ENCODE data around the gene ZNF414. TPM values are rescaled to one million over a fixed set of nuclear protein-coding genes. Genes with fewer than 3 reads are reported as not detected.
"Not testable (repeated sequence)": the region's sequence is repeated elsewhere in the genome, so short reads cannot be mapped to it uniquely, and the experiment has no call there.

ZNF414 gene, protein sequence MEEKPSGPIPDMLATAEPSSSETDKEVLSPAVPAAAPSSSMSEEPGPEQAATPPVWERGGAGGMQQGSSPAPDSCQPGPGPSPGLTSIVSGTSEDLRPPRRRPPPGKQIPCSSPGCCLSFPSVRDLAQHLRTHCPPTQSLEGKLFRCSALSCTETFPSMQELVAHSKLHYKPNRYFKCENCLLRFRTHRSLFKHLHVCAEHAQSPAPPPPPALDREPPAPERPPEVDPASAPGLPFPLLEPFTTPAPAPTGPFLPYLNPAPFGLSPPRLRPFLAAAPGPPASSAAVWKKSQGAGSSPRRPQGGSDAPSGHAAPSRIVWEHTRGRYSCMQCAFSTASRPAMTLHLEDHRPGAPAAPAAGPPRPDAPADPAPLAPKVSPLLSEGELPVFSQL
- total RNA-seq: 10 to 100 TPM; 19.8 to 24.1 TPM

DNA sequence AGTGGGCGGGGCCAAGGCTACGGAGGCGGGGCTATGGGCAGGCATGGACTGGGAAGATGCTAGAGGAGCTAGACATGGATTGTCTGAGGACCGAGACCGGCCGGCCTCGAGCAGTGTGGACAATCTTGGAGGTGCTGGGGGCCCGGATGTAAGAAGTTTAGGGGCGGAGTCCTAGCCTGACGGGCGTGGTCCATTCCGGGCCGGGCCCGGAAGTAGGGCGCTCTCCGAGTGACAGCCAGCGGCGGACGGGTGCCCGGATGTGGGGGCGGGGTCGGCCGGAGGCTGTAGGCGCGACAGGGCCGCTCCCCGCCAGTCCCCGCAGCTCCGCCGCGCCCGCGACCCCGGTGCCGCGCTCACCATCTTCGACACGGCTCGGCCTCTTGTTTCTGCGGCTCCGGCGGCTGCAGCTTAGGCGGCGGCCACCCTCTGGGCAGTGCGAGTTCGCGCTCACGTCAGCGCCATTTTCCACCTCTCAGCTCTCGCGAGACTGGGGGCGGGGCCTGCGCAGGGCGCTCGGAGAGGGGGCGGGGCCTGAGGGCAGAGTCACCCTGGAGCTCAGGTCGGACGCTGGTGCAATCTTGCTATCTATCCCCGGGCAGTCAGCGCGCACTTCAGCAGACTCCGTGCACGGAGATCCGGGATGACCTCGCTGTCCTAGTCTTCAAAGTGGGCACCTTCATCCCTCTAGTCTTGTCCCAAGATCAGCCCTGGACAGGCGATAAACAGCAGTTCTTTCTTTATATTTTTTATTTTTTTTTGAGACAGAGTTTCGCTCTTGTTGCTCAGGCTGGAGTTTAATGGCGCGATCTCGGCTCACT lies at the start of gene ZNF414:
Gene ZNF414 (minus strand): TSS at position 481 of the 818 bp plus-strand sequence. CDS start 121 bp downstream, at position 360.
- intact Hi-C loops (cut with micrococcal nuclease): loop anchor here (1.0 to 2.0 kb wide), 4 partner anchors 69 to 319 kb away; partner anchors contain the start of genes HNRNPM, MBD3L1, NDUFA7 and RAB11B
- peaks cover 2% of the 10 kb centered on the region for H3K36me3 Mint-ChIP-seq (ENCODE audit: low read depth)
- no peaks in the 10 kb centered on the region for H3K27me3 Mint-ChIP-seq (ENCODE audit: low read depth)
- DNase-seq: peak; percentile 98
- H3K4me1 Mint-ChIP-seq (ENCODE audit: low read depth): peaks cover 47% of the 10 kb centered on the region
- H3K27ac Mint-ChIP-seq: peak within 1 kb of the TSS; percentile 97
- peak within 1 kb of the TSS; percentile 97 for H3K4me3 Mint-ChIP-seq
- H3K9me3 Mint-ChIP-seq: no peaks in the 10 kb centered on the region
- CTCF ChIA-PET: interaction anchor here (0.6 to 4.5 kb wide), 4 partner anchors 25 to 159 kb away, joined by 3 to 39 read pairs (median 4); partner anchors contain the start of gene MYO1F

GRCh38 chr19:8561075-8561764 lies 47.3 kb upstream of the ZNF414 start:
- intact Hi-C loops (cut with micrococcal nuclease): no loop called here
- Mint-ChIP-seq H3K27me3 (ENCODE audit: low read depth) (no peaks in the 10 kb centered on the region), H3K27ac (no peak overlapping the region), H3K4me1 (ENCODE audit: low read depth) (peaks cover 11% of the 10 kb centered on the region), H3K36me3 (ENCODE audit: low read depth) (no peaks in the 10 kb centered on the region), H3K4me3 (no peak overlapping the region), H3K9me3 (no peaks in the 10 kb centered on the region)
- DNase-seq: no peak
- CTCF ChIA-PET: interaction anchor here (1.2 kb wide), 1 partner anchor 31 kb away, joined by 5 read pairs; no protein-coding TSS in a partner anchor

GRCh38 chr19:8558325-8558724 lies 44.4 kb upstream of the ZNF414 start:
- Mint-ChIP-seq H3K36me3 (ENCODE audit: low read depth) (no peaks in the 10 kb centered on the region), H3K27ac (peak overlapping the region; percentile 71), H3K9me3 (no peaks in the 10 kb centered on the region), H3K27me3 (ENCODE audit: low read depth) (no peaks in the 10 kb centered on the region), H3K4me1 (ENCODE audit: low read depth) (peaks cover 11% of the 10 kb centered on the region), H3K4me3 (no peak overlapping the region)
- CTCF ChIA-PET: interaction anchor here (1.0 to 2.2 kb wide), 4 partner anchors 18 to 23 kb away, joined by 3 to 10 read pairs (median 5); partner anchors contain the start of gene MYO1F
- intact Hi-C loops (cut with micrococcal nuclease): no loop called here
- no peak for DNase-seq

- CTCF ChIA-PET: interaction anchor here (1.0 to 2.2 kb wide), 4 partner anchors 18 to 23 kb away, joined by 3 to 10 read pairs (median 5); partner anchors contain the start of gene MYO1F
- intact Hi-C loops (cut with micrococcal nuclease): no loop called here
- H3K4me3 Mint-ChIP-seq: no peak overlapping the region
- peak overlapping the region; percentile 71 for H3K27ac Mint-ChIP-seq
- no peaks in the 10 kb centered on the region for H3K36me3 Mint-ChIP-seq (ENCODE audit: low read depth)
- no peaks in the 10 kb centered on the region for H3K27me3 Mint-ChIP-seq (ENCODE audit: low read depth)
- H3K4me1 Mint-ChIP-seq (ENCODE audit: low read depth): peaks cover 11% of the 10 kb centered on the region
- H3K9me3 Mint-ChIP-seq: no peaks in the 10 kb centered on the region
- no peak for DNase-seq
Measured at GRCh38 chr19:8557642-8558238, 43.8 kb upstream of the ZNF414 start.

DNA sequence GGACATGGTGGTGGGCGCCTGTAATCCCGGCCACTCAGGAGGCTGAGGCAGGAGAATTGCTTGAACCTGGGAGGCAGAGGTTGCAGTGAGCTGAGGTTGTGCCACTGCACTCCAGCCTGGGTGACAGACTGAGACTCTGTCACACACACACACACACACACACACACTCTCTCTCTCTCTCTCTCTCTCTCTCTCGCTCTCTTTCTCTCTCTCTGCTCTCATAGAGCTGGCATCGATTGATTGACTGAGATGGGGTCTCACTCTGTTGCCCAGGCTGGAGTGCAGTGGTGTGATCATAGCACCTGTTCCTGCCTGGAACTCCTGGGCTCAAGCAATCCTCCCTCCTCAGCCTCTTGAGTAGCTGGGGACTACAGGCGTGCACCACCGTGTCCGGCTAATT lies 39.8 kb upstream of the ZNF414 start:
- intact Hi-C loops (cut with micrococcal nuclease); CTCF ChIA-PET; H3K4me3 Mint-ChIP-seq; H3K36me3 Mint-ChIP-seq (ENCODE audit: low read depth); H3K9me3 Mint-ChIP-seq; DNase-seq; H3K4me1 Mint-ChIP-seq (ENCODE audit: low read depth); H3K27me3 Mint-ChIP-seq (ENCODE audit: low read depth); H3K27ac Mint-ChIP-seq: not testable (repeated sequence)

DNA sequence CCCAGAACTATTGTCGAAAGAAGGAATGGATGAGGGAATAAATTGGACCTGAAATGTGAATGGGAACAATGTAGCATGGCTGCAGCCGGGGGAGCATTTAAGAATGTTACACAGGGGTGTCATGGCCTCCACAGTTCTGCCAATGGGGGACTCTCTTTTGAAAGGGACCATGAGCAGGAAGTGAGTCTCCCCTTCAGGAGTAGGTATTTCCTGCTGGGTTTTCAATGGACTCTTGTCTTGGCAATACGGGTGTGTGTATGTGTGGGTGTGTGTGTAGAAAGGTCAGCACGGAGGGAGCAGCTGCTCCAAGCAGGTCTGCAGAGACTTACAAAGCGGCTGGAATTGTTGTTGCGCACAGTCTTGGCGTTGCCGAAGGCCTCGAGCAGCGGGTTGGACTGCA lies 38.8 kb upstream of the ZNF414 start:
- DNase-seq: no peak
- Mint-ChIP-seq H3K36me3 (ENCODE audit: low read depth) (no peaks in the 10 kb centered on the region), H3K27ac (no peak overlapping the region), H3K9me3 (no peaks in the 10 kb centered on the region), H3K4me1 (ENCODE audit: low read depth) (peaks cover 2% of the 10 kb centered on the region), H3K27me3 (ENCODE audit: low read depth) (no peaks in the 10 kb centered on the region), H3K4me3 (no peak overlapping the region)
- intact Hi-C loops (cut with micrococcal nuclease): no loop called here
- CTCF ChIA-PET: interaction anchor here (0.6 to 0.7 kb wide), 2 partner anchors 19 to 25 kb away, joined by 3 read pairs; no protein-coding TSS in a partner anchor

DNA sequence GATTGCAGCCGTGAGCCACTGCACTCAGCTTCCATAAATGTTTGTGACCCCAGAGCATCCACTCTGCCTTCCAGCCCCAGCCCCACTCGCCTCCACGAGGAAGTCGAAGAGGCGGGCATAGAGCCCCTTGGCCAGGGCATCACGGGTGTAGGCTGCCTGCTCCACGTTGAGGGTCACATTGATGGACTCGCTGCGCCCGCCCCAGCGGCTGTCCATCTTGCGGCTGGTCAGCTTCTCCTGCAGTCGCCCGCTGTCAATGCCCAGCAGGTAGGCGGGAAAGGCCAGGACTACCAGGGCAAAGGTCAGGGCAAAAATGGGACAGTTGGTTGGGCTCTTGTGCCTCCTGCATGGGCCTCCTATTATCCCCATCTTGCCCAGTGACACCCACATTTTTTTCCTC lies 36.1 kb upstream of the ZNF414 start:
- CTCF ChIA-PET: interaction anchor here (0.5 to 0.8 kb wide), 3 partner anchors 28 to 926 kb away, joined by 3 read pairs; no protein-coding TSS in a partner anchor
- Mint-ChIP-seq H3K9me3 (no peaks in the 10 kb centered on the region), H3K27ac (no peak overlapping the region), H3K36me3 (ENCODE audit: low read depth) (no peaks in the 10 kb centered on the region), H3K4me1 (ENCODE audit: low read depth) (no peaks in the 10 kb centered on the region), H3K27me3 (ENCODE audit: low read depth) (no peaks in the 10 kb centered on the region), H3K4me3 (no peak overlapping the region)
- DNase-seq: no peak
- intact Hi-C loops (cut with micrococcal nuclease): no loop called here

GRCh38 chr19:8545743-8546142 lies 31.8 kb upstream of the ZNF414 start:
- intact Hi-C loops (cut with micrococcal nuclease): no loop called here
- H3K27me3 Mint-ChIP-seq (ENCODE audit: low read depth): no peaks in the 10 kb centered on the region
- no peaks in the 10 kb centered on the region for H3K9me3 Mint-ChIP-seq
- no peak overlapping the region for H3K4me3 Mint-ChIP-seq
- H3K36me3 Mint-ChIP-seq (ENCODE audit: low read depth): no peaks in the 10 kb centered on the region
- H3K4me1 Mint-ChIP-seq (ENCODE audit: low read depth): no peaks in the 10 kb centered on the region
- no peak for DNase-seq
- H3K27ac Mint-ChIP-seq: no peak overlapping the region
- CTCF ChIA-PET: interaction anchor here (0.6 kb wide), 1 partner anchor 579 kb away, joined by 3 read pairs; no protein-coding TSS in a partner anchor

DNA sequence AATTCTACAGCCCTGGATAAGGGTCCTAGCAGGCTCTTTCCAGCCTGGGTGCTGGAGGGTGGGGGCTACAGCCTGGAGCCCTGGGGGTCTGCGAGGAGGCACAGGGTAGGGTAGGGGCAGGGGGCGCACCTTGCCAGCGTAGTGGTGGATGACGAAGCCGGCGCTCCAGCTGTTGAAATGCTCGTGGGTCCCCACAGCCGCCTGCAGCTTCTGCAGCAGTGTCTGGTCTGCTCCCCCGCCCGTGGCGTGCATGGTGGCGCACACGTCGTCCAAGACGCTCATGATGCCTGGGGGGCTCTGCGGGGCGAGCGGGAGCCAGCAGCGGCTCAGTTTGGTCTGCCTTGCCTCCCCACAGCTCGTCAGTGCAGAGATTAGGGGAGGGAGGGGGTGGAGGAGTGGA lies 30.2 kb upstream of the ZNF414 start:
- CTCF ChIA-PET: no interaction called here
- Mint-ChIP-seq H3K4me3 (no peak overlapping the region), H3K9me3 (no peaks in the 10 kb centered on the region), H3K36me3 (ENCODE audit: low read depth) (no peaks in the 10 kb centered on the region), H3K27ac (no peak overlapping the region), H3K4me1 (ENCODE audit: low read depth) (no peaks in the 10 kb centered on the region), H3K27me3 (ENCODE audit: low read depth) (no peaks in the 10 kb centered on the region)
- intact Hi-C loops (cut with micrococcal nuclease): no loop called here
- no peak for DNase-seq

DNA sequence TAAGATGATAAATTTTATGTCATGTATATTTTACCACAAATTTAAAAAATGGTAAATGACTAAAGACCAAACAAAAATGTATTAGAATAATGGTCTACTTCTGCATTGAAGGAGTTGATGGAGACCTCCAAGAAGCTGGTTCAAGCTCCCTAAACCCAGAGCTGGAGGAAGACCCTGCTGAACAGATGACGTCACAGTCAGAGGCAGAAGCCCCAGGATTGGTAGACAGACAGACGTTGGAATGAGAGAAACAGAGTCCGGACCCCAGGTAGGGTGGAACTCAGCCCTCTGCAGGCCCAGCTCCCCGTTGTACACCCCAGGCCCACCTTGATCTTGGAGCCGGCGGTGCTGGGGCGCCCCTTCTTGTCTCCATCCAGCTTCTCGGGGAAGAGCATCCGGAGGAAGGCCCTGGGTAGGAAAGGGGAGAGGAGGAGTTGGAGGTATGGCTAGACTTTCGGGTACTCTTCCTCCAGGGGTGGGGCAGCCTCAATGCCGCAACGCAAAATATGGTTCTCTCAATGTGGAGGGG lies 25.7 kb upstream of the ZNF414 start:
- CTCF ChIA-PET: interaction anchor here (0.5 to 1.5 kb wide), 2 partner anchors 16 to 40 kb away, joined by 4 read pairs; no protein-coding TSS in a partner anchor
- Mint-ChIP-seq H3K9me3 (no peaks in the 10 kb centered on the region), H3K4me1 (ENCODE audit: low read depth) (no peaks in the 10 kb centered on the region), H3K27ac (no peak overlapping the region), H3K27me3 (ENCODE audit: low read depth) (no peaks in the 10 kb centered on the region), H3K36me3 (ENCODE audit: low read depth) (no peaks in the 10 kb centered on the region), H3K4me3 (no peak overlapping the region)
- no peak for DNase-seq
- intact Hi-C loops (cut with micrococcal nuclease): no loop called here

GRCh38 chr19:8537099-8537498 lies 23.1 kb upstream of the ZNF414 start:
- Mint-ChIP-seq H3K9me3 (no peaks in the 10 kb centered on the region), H3K27me3 (ENCODE audit: low read depth) (no peaks in the 10 kb centered on the region), H3K4me3 (no peak overlapping the region), H3K4me1 (ENCODE audit: low read depth) (no peaks in the 10 kb centered on the region), H3K36me3 (ENCODE audit: low read depth) (no peaks in the 10 kb centered on the region), H3K27ac (no peak overlapping the region)
- intact Hi-C loops (cut with micrococcal nuclease): no loop called here
- no peak for DNase-seq
- CTCF ChIA-PET: no interaction called here
